NCI-H2196 treated with DMSO at 0.1 percent for 48 hours (cell line): ENCODE results near the gene MRPL41.
"Not testable (repeated sequence)": the region's sequence is repeated elsewhere in the genome, so short reads cannot be mapped to it uniquely, and the experiment has no call there.

ENCODE experiments used
- DNase-seq: peaks from one replicate; lab custom pipeline; 2025; ENCODE audit not compliant: unreplicated experiment; lab: John Stamatoyannopoulos, UW

MRPL41 gene

DNA sequence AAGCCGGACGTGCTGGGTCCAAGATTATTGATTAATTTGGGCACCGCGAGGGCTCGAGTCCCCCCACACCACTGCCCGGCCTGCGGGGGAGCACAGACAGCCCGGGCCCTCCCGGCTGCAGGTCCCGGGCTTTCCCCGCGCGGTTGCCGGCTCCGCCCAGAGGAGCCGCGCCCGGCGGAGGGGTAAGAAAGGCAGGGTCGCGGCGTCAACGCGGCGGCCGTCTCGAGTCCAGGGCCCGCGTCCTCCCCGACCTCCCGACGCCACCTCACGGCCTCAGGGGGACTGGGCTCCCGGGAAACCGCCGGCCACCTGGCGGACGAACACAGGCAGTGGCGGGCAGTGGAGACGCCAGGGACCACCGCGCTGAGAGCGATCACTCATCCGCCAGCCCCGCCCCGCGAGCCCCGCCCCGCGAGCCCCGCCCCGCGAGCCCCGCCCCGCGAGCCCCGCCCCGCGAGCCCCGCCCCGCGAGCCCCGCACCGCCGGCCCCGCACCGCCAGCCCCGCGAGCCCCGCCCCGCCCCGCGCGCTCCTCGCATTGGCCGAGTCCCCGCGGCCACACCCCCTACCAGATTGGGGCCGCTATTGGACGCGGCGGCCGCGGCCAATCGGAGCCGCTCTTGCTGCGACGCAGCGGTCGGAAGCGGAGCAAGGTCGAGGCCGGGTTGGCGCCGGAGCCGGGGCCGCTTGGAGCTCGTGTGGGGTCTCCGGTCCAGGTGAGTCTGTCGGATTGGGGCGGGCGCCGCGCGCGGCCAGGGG is at the start of gene MRPL41:
Gene MRPL41, plus strand, starts transcription at position 616 of the 758 bp plus-strand sequence. CDS start 203 bp downstream, outside the sequence.
- peak; percentile 83 for DNase-seq

DNA sequence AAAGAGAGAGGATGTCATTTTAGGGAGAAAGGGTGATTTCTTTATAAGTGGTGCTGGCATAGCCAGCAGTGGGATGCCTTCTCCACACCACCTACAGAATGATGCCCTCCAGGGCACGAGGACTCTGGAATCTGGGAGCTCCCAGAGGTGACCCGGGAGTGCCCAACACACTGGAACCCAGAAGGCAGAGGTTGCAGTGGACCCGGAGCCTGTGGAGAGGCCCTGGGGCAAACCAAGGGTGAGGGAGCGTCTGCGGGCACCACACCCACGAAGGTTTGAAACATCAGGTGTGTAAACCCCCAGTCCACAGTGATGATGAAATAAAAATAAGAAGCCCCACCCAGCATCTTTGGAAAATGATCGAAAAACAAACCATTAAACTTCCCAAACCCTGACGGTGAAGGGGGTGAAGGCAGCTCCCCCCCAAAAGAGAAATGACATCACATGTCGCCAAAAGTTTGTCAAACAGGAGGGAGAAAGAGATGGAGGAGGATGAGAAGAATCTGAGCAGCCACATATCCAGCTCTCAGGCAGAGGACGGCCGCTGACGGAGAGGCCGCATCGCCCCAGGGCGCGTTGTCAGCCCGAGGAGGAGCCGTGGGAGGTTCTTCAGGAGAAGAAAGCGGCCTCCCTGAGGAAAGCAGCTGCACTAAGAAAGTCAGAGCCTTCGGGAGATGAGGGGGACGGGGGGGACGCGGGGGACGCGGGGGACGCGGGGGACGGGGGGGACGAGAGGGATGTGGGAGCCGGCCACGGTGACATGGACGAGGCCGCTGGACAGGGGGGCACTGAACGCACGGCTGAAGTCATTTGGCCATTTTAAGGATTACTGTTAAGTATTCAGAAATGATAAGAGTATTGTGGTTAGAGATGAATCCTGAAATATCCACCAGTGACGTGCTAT is 49.4 kb upstream of the MRPL41 start:
- DNase-seq = no peak

- DNase-seq = no peak
These were observed 47.3 kb upstream of the MRPL41 start for GRCh38 chr9:137504432-137504777.

DNA sequence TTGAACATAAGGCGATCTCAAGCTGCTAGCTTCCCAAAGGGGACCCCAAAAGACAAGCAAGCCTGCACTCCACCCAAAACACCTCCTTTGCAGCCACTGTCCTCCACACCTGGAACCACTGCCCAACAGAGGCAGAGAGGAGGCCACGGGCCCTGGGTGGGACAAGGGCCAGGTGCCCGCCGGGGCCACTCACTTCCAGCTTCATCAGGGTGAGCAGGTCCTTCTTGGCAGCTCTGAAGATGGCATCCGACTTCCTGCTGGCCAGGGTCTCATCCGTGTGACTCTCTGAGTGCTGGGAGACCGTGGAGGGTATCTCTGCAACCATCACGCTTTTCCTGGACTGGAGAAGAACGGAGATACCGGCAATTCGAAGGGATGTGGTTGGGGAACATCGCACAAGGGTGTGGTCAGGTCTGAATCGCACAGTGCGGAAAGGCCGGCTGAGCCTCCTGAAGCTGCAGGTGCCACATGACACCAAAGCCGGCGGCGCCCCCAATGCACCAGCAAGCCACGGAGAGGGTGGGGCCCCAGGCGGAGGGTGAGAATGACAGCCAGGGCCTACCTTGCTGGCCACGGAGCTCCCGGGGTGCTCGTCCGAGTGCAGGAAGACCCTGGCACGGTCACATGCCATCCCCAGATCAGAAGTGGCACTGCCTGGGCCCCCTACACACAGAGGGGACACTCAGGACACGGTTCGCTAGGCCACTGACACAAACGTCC is 46.1 kb upstream of the MRPL41 start:
- no peak for DNase-seq

- no peak for DNase-seq
These were observed 45.4 kb upstream of the MRPL41 start for GRCh38 chr9:137506274-137506673.

- DNase-seq = no peak
These were observed 44.9 kb upstream of the MRPL41 start for GRCh38 chr9:137506702-137507171.

DNA sequence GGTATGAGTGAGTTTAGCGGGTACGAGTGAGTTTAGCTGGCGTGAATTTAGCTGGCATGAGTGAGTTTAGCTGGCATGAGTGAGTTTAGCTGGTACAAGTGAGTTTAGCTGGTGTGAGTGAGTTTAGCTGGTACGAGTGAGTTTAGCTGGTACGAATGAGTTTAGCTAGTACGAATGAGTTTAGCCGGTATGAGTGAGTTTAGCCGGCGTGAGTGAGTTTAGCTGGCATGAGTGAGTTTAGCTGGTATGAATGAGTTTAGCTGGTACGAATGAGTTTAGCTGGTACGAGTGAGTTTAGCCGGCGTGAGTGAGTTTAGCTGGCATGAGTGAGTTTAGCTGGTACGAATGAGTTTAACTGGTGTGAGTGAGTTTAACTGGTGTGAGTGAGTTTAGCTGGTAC is 42.5 kb upstream of the MRPL41 start:
- no peak for DNase-seq

DNA sequence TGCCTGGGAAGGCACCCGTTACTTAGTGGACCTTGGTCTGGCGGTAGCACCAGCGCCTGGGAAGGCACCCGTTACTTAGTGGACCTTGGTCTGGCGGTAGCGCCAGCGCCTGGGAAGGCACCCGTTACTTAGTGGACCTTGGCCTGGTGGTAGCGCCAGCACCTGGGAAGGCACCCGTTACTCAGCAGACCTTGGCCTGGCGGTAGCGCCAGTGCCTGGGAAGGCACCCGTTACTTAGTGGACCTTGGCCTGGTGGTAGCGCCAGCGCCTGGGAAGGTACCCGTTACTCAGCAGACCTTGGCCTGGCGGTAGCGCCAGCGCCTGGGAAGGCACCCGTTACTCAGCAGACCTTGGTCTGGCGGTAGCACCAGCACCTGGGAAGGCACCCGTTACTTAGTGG is 40.6 kb upstream of the MRPL41 start:
- DNase-seq = not testable (repeated sequence)

- DNase-seq = no peak
These were observed 39.8 kb upstream of the MRPL41 start for GRCh38 chr9:137511758-137512463.

- not testable (repeated sequence) for DNase-seq
These were observed 38.5 kb upstream of the MRPL41 start for GRCh38 chr9:137513136-137513535.

DNA sequence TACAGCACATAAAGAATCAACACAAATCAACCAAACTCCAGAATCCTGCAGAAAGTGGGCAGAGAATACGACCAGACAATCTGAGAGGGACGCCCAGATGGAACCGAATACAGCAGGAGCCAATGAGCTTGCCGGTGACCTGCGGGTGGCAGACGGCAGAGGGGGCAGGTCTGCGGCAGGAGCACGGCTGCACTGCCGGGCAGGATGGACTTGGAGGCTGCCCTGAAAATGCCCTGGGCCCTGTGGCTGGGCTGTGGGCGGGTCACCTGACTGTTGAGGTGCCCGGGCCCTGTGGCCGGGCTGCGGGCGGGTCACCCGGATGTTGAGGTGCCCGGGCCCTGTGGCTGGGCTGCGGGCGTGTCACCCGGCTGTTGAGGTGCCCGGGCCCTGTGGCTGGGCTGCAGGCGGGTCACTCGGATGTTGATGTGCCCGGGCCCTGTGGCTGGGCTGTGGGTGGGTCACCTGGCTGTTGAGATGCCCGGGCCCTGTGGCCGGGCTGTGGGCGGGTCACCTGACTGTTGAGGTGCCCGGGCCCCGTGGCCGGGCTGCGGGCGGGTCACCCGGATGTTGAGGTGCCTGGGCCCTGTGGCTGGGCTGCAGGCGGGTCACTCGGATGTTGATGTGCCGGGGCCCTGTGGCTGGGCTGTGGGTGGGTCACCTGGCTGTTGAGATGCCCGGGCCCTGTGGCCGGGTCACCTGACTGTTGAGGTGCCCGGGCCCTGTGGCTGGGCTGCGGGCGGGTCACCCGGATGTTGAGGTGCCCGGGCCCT is 37.7 kb upstream of the MRPL41 start:
- not testable (repeated sequence) for DNase-seq

GRCh38 chr9:137514691-137515337 is 36.9 kb upstream of the MRPL41 start:
- DNase-seq = no peak

- DNase-seq = no peak
These were observed 36.3 kb upstream of the MRPL41 start for GRCh38 chr9:137515338-137515724.

GRCh38 chr9:137516144-137516917 is 35.3 kb upstream of the MRPL41 start:
- no peak for DNase-seq

DNA sequence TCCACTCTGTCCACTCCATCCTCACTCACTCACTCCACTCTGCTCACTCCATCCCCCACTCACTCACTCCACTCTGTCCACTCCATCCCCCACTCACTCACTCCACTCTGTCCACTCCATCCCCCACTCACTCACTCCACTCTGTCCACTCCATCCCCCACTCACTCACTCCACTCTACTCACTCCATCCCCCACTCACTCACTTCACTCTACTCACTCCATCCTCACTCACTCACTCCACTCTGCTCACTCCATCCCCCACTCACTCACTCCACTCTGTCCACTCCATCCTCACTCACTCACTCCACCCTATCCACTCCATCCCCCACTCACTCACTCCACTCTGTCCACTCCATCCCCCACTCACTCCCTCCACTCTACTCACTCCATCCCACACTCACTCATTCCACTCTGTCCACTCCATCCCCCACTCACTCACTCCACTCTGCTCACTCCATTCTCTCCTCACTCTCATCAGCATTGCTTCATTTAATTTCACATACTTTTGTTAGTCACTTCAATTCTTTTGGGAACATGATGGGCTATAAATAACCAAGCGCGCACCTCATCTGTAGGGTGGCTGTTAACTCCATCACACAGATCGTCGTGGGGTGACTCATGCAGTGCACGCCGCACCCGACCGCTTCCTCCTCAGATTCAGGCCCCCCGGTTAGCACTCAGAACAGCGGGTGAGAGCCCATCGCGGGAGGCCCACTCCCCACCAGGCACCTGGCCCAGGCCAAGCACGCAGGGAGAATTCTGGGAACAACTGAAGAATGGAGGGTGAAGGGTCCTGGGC is 32.8 kb upstream of the MRPL41 start:
- not testable (repeated sequence) for DNase-seq

GRCh38 chr9:137519553-137519952 is 32.1 kb upstream of the MRPL41 start:
- DNase-seq = no peak

- no peak for DNase-seq
These were observed 30.9 kb upstream of the MRPL41 start for GRCh38 chr9:137520614-137521404.
